Measurements from ENCODE around the gene SPOCK1. TPM values are rescaled to one million over a fixed set of nuclear protein-coding genes. Genes with fewer than 3 reads are reported as not detected.

Gene SPOCK1
- total RNA-seq, 1 donor from 2014 or later: 28.6 TPM

DNA sequence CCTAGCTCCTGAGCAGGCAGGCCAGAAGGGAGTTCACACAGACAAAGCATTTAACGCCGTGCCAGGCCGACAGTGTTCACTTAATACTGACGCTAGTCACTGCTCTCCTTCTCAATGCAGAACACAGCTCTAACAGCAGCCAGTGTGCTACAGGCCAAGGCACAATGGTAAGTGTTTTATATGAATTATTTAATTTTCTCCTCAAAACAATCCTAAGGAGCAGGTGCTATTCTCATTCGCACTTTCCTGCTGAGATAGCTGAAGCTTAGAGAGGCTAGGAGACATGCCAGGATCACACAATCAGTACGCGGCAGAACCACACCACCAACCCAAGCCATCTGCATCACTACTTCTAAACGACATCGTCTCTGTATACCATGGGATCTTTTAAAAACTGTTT is 170.7 kb downstream of the SPOCK1 start:
- TF ChIP-seq, protein P1, sequence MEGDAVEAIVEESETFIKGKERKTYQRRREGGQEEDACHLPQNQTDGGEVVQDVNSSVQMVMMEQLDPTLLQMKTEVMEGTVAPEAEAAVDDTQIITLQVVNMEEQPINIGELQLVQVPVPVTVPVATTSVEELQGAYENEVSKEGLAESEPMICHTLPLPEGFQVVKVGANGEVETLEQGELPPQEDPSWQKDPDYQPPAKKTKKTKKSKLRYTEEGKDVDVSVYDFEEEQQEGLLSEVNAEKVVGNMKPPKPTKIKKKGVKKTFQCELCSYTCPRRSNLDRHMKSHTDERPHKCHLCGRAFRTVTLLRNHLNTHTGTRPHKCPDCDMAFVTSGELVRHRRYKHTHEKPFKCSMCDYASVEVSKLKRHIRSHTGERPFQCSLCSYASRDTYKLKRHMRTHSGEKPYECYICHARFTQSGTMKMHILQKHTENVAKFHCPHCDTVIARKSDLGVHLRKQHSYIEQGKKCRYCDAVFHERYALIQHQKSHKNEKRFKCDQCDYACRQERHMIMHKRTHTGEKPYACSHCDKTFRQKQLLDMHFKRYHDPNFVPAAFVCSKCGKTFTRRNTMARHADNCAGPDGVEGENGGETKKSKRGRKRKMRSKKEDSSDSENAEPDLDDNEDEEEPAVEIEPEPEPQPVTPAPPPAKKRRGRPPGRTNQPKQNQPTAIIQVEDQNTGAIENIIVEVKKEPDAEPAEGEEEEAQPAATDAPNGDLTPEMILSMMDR (IDR thresholded peaks at IDR 0.05; ENCODE audit: borderline replicate concordance): no peak
- no peak overlapping the region for H3K27ac ChIP-seq (replicated peaks)
- H3K36me3 ChIP-seq: no peaks in the 10 kb centered on the region
- DNase-seq: no peak
- no peak overlapping the region for H3K4me3 ChIP-seq
- H3K9me3 ChIP-seq (replicated peaks): no peaks in the 10 kb centered on the region
- H3K4me1 ChIP-seq: peaks cover 11% of the 10 kb centered on the region
- intact Hi-C loops (cut with micrococcal nuclease): no loop called here
- H3K27me3 ChIP-seq (ENCODE audit: low read depth): peaks cover 18% of the 10 kb centered on the region

DNA sequence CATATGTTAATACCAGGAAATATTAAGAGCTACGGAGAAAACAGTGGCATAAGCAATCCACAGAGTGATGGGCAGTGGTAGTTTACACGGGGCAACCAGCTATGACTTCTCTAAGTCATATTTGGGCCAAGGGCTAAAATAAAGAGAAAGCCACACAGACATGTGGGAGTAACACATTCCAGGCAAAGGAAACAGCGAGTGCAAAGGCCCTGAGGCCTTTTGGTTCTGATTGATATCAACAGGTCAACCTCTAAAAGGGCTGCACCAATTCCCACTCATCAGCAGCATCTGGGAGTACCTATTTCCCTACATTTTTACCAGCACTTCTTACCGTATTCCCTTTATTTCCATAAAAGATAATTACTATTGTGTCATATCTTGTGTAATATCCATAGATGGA is 173.4 kb downstream of the SPOCK1 start:
- no peaks in the 10 kb centered on the region for H3K36me3 ChIP-seq
- no peaks in the 10 kb centered on the region for H3K9me3 ChIP-seq (replicated peaks)
- H3K27ac ChIP-seq (replicated peaks): no peak overlapping the region
- intact Hi-C loops (cut with micrococcal nuclease): no loop called here
- peaks cover 42% of the 10 kb centered on the region for H3K27me3 ChIP-seq (ENCODE audit: low read depth)
- no peak for DNase-seq
- H3K4me3 ChIP-seq: no peak overlapping the region
- no peaks in the 10 kb centered on the region for H3K4me1 ChIP-seq
- TF ChIP-seq, protein P1 (IDR thresholded peaks at IDR 0.05; ENCODE audit: borderline replicate concordance): no peak

DNA sequence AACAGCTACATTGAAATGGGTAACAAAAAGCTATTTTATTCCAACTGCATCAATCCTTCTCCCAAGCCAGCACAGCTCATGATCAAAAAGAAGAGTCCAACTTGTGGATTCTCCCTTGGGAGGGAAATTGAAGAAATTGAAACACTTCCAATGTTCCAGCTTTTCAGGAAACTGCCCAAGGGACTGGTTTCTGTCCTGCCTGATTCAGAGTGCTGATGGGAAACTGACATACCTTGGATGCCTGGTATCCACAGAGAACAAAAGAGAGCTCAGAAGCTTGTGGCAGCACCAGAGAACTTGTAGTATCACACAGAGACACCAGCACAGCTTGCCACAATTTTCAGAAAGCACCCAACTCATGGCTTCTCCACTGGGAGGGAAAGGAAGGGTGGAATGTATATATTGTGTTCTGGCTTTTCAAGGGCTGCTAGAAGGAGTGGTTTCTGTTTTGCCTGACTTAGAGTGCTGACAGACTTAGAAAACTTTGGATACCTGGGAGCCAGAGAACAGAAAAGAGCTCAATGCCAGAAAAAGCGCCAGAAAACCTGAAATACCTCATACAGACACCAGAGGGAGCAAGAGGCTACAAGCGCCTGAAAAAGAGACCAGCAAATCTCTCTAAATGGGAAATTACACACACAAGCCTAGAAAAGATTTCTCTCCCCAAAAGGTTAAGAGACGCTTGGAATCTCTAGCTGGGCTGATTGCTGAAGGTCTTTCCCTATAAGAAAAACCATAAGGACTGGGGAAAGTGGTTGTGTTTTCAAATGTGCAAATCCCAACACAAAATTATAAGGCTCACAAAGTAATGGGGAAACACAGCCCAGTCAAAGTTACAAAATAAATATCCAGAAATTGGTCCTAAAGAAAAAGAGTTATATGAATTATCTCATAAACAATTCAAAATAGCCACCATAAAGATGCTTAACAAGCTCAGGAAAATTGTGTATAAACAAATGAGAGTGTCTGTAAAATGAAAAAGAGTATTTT is 178.8 kb downstream of the SPOCK1 start:
- Histone ChIP-seq H3K9me3 (replicated peaks) (no peaks in the 10 kb centered on the region), H3K4me3 (no peak overlapping the region), H3K4me1 (peaks cover 17% of the 10 kb centered on the region), H3K36me3 (no peaks in the 10 kb centered on the region), H3K27me3 (ENCODE audit: low read depth) (peaks cover 66% of the 10 kb centered on the region), H3K27ac (replicated peaks) (no peak overlapping the region)
- intact Hi-C loops (cut with micrococcal nuclease): loop anchor here (5.0 kb wide), 1 partner anchor 177 kb away; the partner anchor contains the start of gene SPOCK1
- TF ChIP-seq, protein P1 (IDR thresholded peaks at IDR 0.05; ENCODE audit: borderline replicate concordance): peak; percentile 87
- no peak for DNase-seq

DNA sequence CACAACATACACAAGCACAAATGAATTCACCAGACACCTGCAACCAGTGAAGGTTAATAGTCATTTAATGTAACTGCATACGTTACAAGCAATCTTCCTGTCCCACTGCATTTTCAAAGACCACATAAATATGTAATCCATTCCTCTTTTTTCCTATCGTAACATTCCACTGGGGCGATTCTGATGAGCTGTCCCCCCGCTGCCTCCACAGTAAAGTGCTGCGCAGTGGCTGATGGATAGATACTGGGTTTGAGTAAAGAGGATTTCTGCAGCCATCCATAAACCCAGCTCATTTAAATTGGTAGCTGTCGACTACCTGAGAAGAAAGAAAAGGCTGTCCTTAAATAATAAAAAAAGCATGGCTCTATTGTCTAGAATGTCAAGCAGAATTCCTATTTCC is 181.1 kb downstream of the SPOCK1 start:
- no peaks in the 10 kb centered on the region for H3K9me3 ChIP-seq (replicated peaks)
- H3K36me3 ChIP-seq: no peaks in the 10 kb centered on the region
- TF ChIP-seq, protein P1 (IDR thresholded peaks at IDR 0.05; ENCODE audit: borderline replicate concordance): no peak
- no peak overlapping the region for H3K27ac ChIP-seq (replicated peaks)
- peaks cover 18% of the 10 kb centered on the region for H3K4me1 ChIP-seq
- DNase-seq: no peak
- H3K27me3 ChIP-seq (ENCODE audit: low read depth): peaks cover 58% of the 10 kb centered on the region
- no peak overlapping the region for H3K4me3 ChIP-seq
- intact Hi-C loops (cut with micrococcal nuclease): no loop called here

DNA sequence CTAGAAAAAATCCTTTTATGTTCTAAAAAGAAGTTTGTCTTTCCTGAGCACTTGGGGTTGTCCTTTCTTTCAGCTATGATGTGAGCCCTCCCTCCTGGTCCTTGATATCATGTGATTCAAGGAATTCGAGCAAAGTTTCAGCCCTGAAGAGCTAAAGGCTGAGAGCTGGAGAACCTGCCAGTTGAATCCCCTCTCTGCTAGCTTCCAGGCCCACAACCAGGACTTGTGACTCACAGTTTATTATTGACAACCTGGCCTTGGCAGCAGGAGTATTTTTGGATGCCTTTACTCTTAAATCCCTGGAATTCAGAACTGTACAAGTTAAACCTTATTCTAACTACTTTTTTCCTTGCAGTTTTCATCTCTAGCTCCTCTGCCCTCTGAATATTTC is 182.8 kb downstream of the SPOCK1 start:
- Histone ChIP-seq H3K36me3 (no peaks in the 10 kb centered on the region), H3K27ac (replicated peaks) (no peak overlapping the region)
- intact Hi-C loops (cut with micrococcal nuclease): no loop called here

More for the DNA sequence above, 182.8 kb downstream of the SPOCK1 start:
- no peaks in the 10 kb centered on the region for H3K9me3 ChIP-seq (replicated peaks)
- H3K4me3 ChIP-seq: no peak overlapping the region
- no peak for DNase-seq
- peaks cover 18% of the 10 kb centered on the region for H3K4me1 ChIP-seq
- TF ChIP-seq, protein P1 (IDR thresholded peaks at IDR 0.05; ENCODE audit: borderline replicate concordance): no peak
- H3K27me3 ChIP-seq (ENCODE audit: low read depth): peaks cover 42% of the 10 kb centered on the region

Data from left ventricle myocardium inferior (tissue), 1 donor.